GM12891 (cell line): ENCODE measurements around the gene GRWD1.

ENCODE experiments used
- PAX5 ChIP-seq: IDR thresholded peaks from 2 replicates; pipeline ENCODE4 v1.6.1; 2011; ENCODE audit warnings: low read length, moderate library complexity, mild to moderate bottlenecking; ENCODE audit not compliant: insufficient read depth, severe bottlenecking
- POLR2A ChIP-seq: IDR thresholded peaks from 2 replicates; pipeline ENCODE4 v1.6.1; 2011; ENCODE audit warnings: low read depth, low read length, control low read depth
- POLR2AphosphoS5 ChIP-seq: IDR thresholded peaks from 2 replicates; pipeline ENCODE4 v1.6.1; 2011; ENCODE audit warnings: low read depth, low read length, control low read depth
- SPI1 ChIP-seq: IDR thresholded peaks from 2 replicates; pipeline ENCODE4 v1.6.1; 2011; ENCODE audit warnings: low read depth, low read length, control low read depth
- TAF1 ChIP-seq: IDR thresholded peaks from 2 replicates; pipeline ENCODE4 v1.6.1; 2011; ENCODE audit warnings: low read depth, low read length, control low read depth

DNA sequence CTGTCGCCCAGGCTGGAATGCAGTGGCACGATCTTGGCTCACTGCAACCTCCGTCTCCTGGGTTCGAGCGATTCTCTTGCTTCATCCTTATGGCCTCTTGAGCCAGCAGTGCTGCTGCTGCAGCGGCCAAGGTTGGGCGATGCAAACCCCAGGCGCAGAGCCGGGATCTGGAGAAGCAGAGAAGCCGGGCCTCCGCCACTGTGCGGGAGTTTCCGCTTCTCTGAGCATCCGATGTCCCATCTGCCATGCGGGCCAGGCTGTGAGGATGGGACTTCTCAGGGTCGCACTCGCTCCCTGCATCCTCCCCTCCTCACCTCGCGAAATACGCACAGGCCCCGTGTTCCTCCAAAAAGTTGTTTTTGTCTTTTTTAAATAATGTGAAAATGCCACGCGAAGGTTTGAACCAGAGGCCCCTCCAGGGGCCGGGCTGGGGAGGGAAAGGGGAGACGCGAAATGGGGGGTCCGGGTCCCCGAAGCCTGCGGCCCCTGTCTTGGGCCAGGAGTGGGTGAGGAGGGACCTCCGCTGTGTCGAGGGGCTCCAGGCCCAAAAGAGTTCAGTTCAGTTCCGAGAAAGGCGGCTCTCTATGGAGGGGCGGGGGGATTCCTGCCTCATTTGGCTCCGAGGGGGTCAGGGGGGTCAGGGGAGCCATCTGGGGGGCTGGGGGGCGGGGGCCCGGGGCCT, 39.3 kb downstream of the GRWD1 start:
- no peak for TF ChIP-seq POLR2A
- TF ChIP-seq SPI1, result no peak
- no peak for TF ChIP-seq POLR2AphosphoS5
- TF ChIP-seq TAF1, result no peak
- no peak for TF ChIP-seq PAX5
